Endothelial cell of umbilical vein (primary cell): ENCODE data around the gene TMEM59L. TPM values are rescaled to one million over a fixed set of nuclear protein-coding genes. Genes with fewer than 3 reads are reported as not detected.

Experiments
- BruUV-seq: library from RNA; stranded (reverse); fragments of 400-500 nt; replicated peaks from 2 replicates; lab custom pipeline; 2021; lab: Mats Ljungman, UMichigan
- CTCF ChIA-PET: fragments of 300-600, 350-600 bp; sonication (Branson Sonifier 250); formaldehyde crosslinking; loops from one replicate; lab custom pipeline; 2021; ENCODE audit warnings: antibody characterized with exemption, inconsistent platforms; lab: Charles Lee
- POLR2A ChIA-PET: fragments of 300-600, 350-600 bp; sonication (Branson Sonifier 250); formaldehyde crosslinking; loops from one replicate; lab custom pipeline; 2021; ENCODE audit warnings: antibody characterized with exemption, inconsistent platforms; lab: Charles Lee
- DNase-seq: peaks from one replicate; pipeline ENCODE4 v3.0.0-alpha.2; 2011; ENCODE audit warnings: low read depth, low spot score
- FAIRE-seq: peaks from 2 replicates; lab custom pipeline; 2011; peaks lifted over from hg19 to GRCh38; lab: Jason Lieb, UNC
- H2AFZ ChIP-seq: 2 replicates; pipeline ENCODE4 v1.6.0; 2012; ENCODE audit warnings: low read depth, low read length, control low read depth, inconsistent platforms
- H3K27ac ChIP-seq: 2 replicates; pipeline ENCODE4 v1.5.1; 2011; ENCODE audit warnings: low read depth, mild to moderate bottlenecking, control low read depth, low read length, moderate library complexity; ENCODE audit not compliant: insufficient read depth
- H3K27me3 ChIP-seq, 2 experiments: 2 replicates each; pipeline versions ENCODE4 v1.6.0 to v1.6.1; 2011; ENCODE audit warnings: low read length in 2 of 2, mixed read lengths in 1 of 2; ENCODE audit not compliant: control insufficient read depth in 2 of 2, insufficient read depth in 2 of 2
- H3K36me3 ChIP-seq, 2 experiments: 2 replicates in 1 of 2; 3 replicates in 1 of 2; pipeline ENCODE4 v1.5.1; 2011; ENCODE audit warnings: low read length in 2 of 2, mild to moderate bottlenecking in 1 of 2, moderate library complexity in 1 of 2; ENCODE audit not compliant: control insufficient read depth in 2 of 2, insufficient read depth in 2 of 2; ENCODE audit errors: extremely low read depth in 1 of 2
- H3K4me1 ChIP-seq: 3 replicates; pipeline ENCODE4 v1.5.1; 2011; ENCODE audit warnings: mild to moderate bottlenecking, low read length; ENCODE audit not compliant: control insufficient read depth, insufficient read depth; ENCODE audit errors: extremely low read depth
- H3K4me2 ChIP-seq: 2 replicates; pipeline ENCODE4 v1.6.1; 2011; ENCODE audit warnings: low read length, control low read depth, mixed read lengths; ENCODE audit not compliant: insufficient read depth
- H3K4me3 ChIP-seq, 3 experiments: fragments of 200-600 bp in 1 of 3; sonication (generic), shearing (Covaris generic) in 1 of 3; replicated peaks in 1 of 3; 2 replicates each; pipeline ENCODE4 v1.5.1; 2011 to 2016; ENCODE audit warnings: control low read depth in 3 of 3, low read length in 3 of 3, mild to moderate bottlenecking in 2 of 3, inconsistent platforms in 1 of 3, low read depth in 1 of 3, moderate library complexity in 1 of 3; ENCODE audit not compliant: insufficient read depth in 1 of 3
- H3K79me2 ChIP-seq: 2 replicates; pipeline ENCODE4 v1.6.0; 2012; ENCODE audit warnings: low read length, inconsistent platforms; ENCODE audit not compliant: control insufficient read depth, insufficient read depth
- H3K9ac ChIP-seq: replicated peaks from 2 replicates; pipeline ENCODE3; 2011; ENCODE audit warnings: low read length, control low read depth; ENCODE audit not compliant: insufficient read depth; ENCODE audit errors: extremely low read depth
- H3K9me1 ChIP-seq: replicated peaks from 3 replicates; pipeline ENCODE4 v1.6.0; 2011; ENCODE audit warnings: mild to moderate bottlenecking, low read length; ENCODE audit not compliant: control insufficient read depth, insufficient read depth; ENCODE audit errors: extremely low read depth
- H3K9me3 ChIP-seq: replicated peaks from 2 replicates; pipeline ENCODE4 v1.5.1; 2012; ENCODE audit warnings: low read length, inconsistent platforms; ENCODE audit not compliant: control insufficient read depth, insufficient read depth
- H4K20me1 ChIP-seq: replicated peaks from 2 replicates; pipeline ENCODE3; 2011; ENCODE audit warnings: mild to moderate bottlenecking, low read length; ENCODE audit not compliant: control insufficient read depth, insufficient read depth; ENCODE audit errors: extremely low read depth
- CTCF ChIP-seq, 2 donors: IDR thresholded peaks; 1 replicate in 1 of 2; 2 replicates in 1 of 2; pipeline ENCODE4 v1.5.1; 2011; ENCODE audit warnings: low read length in 2 of 2, mild to moderate bottlenecking in 2 of 2, moderate library complexity in 2 of 2, control low read depth in 1 of 2, inconsistent platforms in 1 of 2, low read depth in 1 of 2; ENCODE audit not compliant: insufficient read depth in 1 of 2; ENCODE audit errors: extremely low read depth in 1 of 2
- EZH2 ChIP-seq: IDR thresholded peaks from 2 replicates; pipeline ENCODE4 v1.6.1; 2012; ENCODE audit warnings: borderline replicate concordance, low read depth, mild to moderate bottlenecking, moderate library complexity, low read length, inconsistent platforms; ENCODE audit not compliant: severe bottlenecking
- FOS ChIP-seq: IDR thresholded peaks from 2 replicates; pipeline ENCODE4 v1.6.1; 2011; ENCODE audit warnings: mild to moderate bottlenecking, low read length, moderate library complexity, borderline replicate concordance; ENCODE audit not compliant: insufficient read depth
- GATA2 ChIP-seq: IDR thresholded peaks from 2 replicates; pipeline ENCODE4 v1.7.0; 2011; ENCODE audit warnings: low read depth, mild to moderate bottlenecking, moderate library complexity, mixed read lengths, low read length; ENCODE audit not compliant: insufficient read length, insufficient read depth
- JUN ChIP-seq: IDR thresholded peaks from 2 replicates; pipeline ENCODE4 v1.6.1; 2011; ENCODE audit warnings: borderline replicate concordance, low read depth; ENCODE audit not compliant: insufficient read length, insufficient read depth
- MAX ChIP-seq: IDR thresholded peaks from 2 replicates; pipeline ENCODE4 v1.6.1; 2011; ENCODE audit not compliant: insufficient read depth, insufficient read length
- MYC ChIP-seq: IDR thresholded peaks from one replicate; pipeline ENCODE4 v1.6.1; 2011; ENCODE audit warnings: mild to moderate bottlenecking, low read depth, low read length
- POLR2A ChIP-seq: IDR thresholded peaks from 2 replicates; pipeline ENCODE4 v1.6.1; 2012; ENCODE audit warnings: low read depth, mild to moderate bottlenecking, control low read depth, low read length
- POLR2AphosphoS5 ChIP-seq: IDR thresholded peaks from 2 replicates; pipeline ENCODE4 v1.6.1; 2012; ENCODE audit warnings: low read depth, mild to moderate bottlenecking, control low read depth, low read length, moderate library complexity; ENCODE audit not compliant: insufficient read depth
- dilution Hi-C: fragments of 300-500 bp; cut with MboI; formaldehyde crosslinking; loops from one replicate; pipeline ENCODE4 v1.15.0; 2019; ENCODE audit warnings: low sequenced_read_pairs; ENCODE audit not compliant: extremely low pct_ligation_motif_present
- intact Hi-C: fragments of 100-400 bp; cut with micrococcal nuclease; formaldehyde crosslinking; loops from one replicate; pipeline ENCODE4 v1.10.0; 2022
- polyA plus RNA-seq, 4 experiments: library from polyadenylated mRNA; depleted of rRNA in 3 of 4; stranded (reverse) in 3 of 4; unstranded in 1 of 4; fragments of >200 nt; gene quantifications; 2 replicates each; pipeline versions ENCODE4 v1.2.1 to v1.2.3, GENCODE V29; 2011 to 2012; ENCODE audit warnings: missing spikeins in 1 of 4
- total RNA-seq: library from RNA; stranded (reverse); gene quantifications from 2 replicates; pipeline ENCODE4 v1.2.3, GENCODE V29; 2021

The TMEM59L gene
- total and polyA plus RNA-seq, 2 donors (not counting 3 experiments of a cell fraction or from before 2014, with no cell fraction given) = 0.43 to 0.97 TPM

- dilution Hi-C loops = no loop called here
- H3K9ac ChIP-seq = no peak overlapping the region
- no peaks in the 10 kb centered on the region for H4K20me1 ChIP-seq
- no peak overlapping the region for H2AFZ ChIP-seq
- POLR2A ChIA-PET = no interaction called here
- H3K27ac ChIP-seq = no peak overlapping the region
- no peak for DNase-seq
- BruUV-seq = no TSS peak
- no peaks in the 10 kb centered on the region for H3K79me2 ChIP-seq
- H3K9me3 ChIP-seq = no peaks in the 10 kb centered on the region
- FAIRE-seq = no peak
- CTCF ChIA-PET = no interaction called here
- no peaks in the 10 kb centered on the region for H3K27me3 ChIP-seq
- H3K4me1 ChIP-seq = peaks cover 26% of the 10 kb centered on the region
- no peak overlapping the region for H3K4me2 ChIP-seq
- no peak for TF ChIP-seq GATA2
- TF ChIP-seq MYC = no peak
- no peak for TF ChIP-seq CTCF (IDR thresholded peaks at IDR 0.05; ENCODE audit: extremely low read depth in 1 of 2, insufficient read depth in 1 of 2, low read depth in 1 of 2, low read length in 2 of 2)
- no peak for TF ChIP-seq POLR2A
- TF ChIP-seq JUN = no peak
- no peak for TF ChIP-seq FOS
- TF ChIP-seq POLR2AphosphoS5 = no peak
- TF ChIP-seq EZH2 = no peak
- no peak for TF ChIP-seq MAX
- no peaks in the 10 kb centered on the region for H3K9me1 ChIP-seq
- no peak overlapping the region for H3K4me3 ChIP-seq
- intact Hi-C loops = no loop called here
- H3K36me3 ChIP-seq = no peaks in the 10 kb centered on the region
Measured at GRCh38 chr19:18653853-18654252, 41.2 kb downstream of the TMEM59L start.
